NCI-H524 (cell line): ENCODE data around the gene CERS1.
A peak's percentile ranks its signal among the peaks of the same experiment; 100 is the strongest.

Source experiments
- DNase-seq, 2 experiments: peaks; one replicate each; lab custom pipeline; 2025; lab: John Stamatoyannopoulos, UW

Gene CERS1, protein sequence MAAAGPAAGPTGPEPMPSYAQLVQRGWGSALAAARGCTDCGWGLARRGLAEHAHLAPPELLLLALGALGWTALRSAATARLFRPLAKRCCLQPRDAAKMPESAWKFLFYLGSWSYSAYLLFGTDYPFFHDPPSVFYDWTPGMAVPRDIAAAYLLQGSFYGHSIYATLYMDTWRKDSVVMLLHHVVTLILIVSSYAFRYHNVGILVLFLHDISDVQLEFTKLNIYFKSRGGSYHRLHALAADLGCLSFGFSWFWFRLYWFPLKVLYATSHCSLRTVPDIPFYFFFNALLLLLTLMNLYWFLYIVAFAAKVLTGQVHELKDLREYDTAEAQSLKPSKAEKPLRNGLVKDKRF

DNA sequence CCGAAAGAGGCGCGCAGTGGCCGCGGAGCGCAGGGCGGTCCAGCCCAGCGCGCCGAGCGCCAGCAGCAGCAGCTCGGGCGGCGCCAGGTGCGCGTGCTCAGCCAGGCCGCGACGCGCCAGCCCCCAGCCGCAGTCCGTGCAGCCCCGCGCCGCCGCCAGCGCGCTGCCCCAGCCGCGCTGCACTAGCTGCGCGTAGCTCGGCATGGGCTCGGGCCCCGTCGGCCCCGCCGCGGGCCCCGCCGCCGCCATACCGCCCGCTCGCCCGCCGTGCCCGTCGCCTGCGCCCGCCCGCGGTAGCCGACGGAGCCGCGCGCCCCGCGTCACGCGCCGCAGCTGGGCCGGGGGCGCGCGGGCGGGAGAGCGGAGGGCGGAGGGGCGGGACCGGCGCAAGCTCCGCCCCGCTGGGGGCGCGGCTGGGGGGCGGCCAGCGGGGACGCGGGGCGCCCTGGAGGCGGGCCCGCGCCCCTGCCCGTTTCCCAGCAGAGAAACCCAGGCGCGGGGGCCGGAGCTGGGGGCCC is at the start of gene CERS1:
Gene CERS1, minus strand, starts transcription at position 335 of the 518 bp plus-strand sequence. Its CDS starts 86 bp downstream, at position 249.
- peak; percentile 15 to 54 for DNase-seq

DNA sequence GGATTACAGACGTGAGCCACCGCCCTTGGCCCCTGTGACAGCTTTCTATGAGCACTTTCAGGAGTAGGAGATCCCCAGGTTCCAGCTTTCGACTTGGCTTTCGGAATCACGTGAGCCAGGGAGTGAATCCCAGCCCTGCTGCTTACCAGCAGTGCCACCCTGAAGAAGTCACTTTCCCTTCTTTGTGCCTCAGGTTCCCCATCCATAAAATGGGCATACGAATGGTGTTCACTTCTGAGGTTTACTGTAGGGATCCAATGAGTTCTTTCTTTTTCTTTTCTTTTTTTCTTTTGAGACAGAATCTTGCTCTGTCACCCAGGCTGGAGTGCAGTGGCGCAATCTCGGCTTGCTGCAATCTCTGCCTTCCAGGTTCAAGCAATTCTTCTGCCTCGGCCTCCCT is 49.3 kb upstream of the CERS1 start:
- DNase-seq = no peak

DNA sequence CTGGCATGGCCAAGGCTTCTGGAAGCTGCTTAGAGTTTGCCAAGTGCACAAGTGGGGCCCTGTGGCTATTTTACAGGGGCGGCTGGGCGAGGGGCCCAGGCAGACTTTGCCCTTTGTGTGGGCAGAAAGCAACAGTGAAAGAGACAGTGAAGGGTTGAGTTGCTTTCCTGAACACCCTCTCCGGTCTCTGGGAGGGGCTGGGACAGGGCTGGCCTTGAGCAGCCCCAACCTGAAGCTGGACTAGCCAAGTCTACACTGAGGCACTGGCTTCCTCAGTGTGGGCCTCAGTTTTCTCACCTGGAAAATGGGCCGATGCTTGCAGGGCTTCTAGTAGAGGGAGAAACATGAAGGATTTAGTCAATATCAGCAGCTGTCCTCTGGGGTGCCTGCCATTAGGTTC is 47.5 kb upstream of the CERS1 start:
- DNase-seq = no peak

DNA sequence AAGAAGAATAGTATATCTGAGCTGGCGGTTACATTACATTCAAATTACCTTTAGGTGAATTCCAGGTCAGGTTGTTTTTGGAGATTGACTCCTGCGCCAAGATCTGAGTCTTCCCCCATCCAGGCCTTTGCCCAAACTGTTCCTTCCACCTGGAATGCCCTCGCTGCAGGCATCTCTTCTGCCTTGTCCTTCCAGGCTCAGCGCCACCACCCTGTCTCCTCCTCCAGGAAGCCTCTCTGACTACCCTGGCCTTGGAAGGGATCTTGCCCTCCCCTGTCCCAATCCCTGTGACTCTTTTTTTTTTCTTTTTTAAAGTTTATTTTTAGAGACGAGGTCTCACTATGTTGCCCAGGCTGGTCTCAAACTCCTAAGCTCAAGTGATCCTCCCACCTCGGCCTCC is 46.7 kb upstream of the CERS1 start:
- no peak for DNase-seq

DNA sequence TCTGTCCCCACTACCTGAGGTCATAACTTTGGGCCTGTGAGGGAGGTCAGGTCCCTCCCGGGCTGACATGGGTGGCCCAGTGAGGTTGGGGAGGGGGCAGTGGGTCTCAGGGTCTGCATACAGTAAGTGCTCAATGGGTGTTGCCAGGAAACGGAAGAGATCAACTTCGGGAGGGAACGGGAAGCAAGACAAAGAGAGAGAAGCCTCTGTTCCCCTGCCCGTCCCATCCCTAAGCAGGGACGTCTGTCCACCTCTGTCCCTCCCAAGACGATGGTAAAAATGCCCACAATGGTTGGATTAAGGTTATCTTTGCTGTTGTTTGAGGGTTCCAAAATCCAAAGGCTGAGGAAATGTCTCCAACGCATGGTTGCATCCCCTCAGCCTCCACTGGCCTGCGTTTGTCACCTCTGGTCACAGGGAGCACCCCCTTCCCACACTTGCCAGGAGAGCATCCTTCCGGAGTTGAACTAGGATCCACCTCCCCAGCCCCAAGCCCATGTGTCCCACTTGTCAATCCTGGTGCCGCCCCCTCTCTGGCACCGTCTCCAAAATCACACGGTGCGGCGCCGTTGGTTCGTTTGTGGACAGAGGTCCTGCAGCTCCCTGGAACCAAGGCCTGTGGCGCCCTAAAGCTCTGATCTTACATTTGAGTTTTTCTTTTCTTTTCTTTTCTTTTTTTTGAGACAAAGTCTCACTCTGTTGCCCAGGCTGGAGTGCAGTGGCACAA is 45.8 kb upstream of the CERS1 start:
- DNase-seq = peak in 1 of 2 experiments; percentile 17

DNA sequence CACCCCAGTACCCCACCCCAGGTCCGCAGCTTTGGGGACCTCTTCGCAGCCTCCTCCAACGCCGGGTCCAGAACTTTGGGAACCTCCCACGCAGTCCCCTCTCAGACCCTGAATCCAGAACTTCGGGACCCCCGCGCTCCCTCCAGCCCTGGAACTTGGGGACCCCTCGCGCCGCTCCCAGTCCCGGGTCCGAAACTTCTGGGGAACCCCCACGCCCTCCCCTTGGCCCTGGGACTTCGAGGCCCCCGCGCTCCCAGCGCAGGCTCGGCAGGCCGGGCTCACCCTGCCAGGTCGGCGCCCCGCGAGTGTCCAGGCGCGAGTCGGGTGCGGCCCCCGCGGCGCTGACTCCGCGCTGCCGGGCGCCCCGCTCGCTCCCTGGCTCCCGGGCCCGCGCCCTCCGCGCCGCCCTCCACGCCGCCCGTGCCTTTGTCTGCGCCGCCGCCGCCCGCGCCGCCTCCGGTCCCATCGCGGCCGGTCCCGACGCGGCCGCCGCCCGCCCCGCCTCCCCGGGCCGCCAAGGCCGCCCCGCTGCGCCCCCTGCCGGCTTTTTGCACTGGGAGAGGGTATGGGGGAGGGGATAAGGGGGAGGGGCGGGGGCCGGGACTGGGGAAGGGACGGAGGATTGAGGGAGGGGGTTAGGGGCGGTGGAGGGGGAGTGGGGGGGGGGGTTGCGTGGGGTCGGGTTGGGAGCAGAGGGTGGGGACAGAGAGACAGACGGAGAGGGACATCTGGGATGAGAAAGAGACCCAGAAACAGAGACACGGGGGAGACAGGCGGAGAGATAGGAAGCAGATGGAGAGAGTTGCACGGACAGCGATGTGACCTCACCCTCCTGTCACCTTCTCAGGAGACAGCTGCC is 45.0 kb upstream of the CERS1 start, which contains the start of gene HOMER3:
Gene HOMER3, minus strand, starts transcription at position 449 of the 859 bp plus-strand sequence. CDS start 2,235 bp downstream, outside the sequence.
- peak; percentile 48 to 76 for DNase-seq

DNA sequence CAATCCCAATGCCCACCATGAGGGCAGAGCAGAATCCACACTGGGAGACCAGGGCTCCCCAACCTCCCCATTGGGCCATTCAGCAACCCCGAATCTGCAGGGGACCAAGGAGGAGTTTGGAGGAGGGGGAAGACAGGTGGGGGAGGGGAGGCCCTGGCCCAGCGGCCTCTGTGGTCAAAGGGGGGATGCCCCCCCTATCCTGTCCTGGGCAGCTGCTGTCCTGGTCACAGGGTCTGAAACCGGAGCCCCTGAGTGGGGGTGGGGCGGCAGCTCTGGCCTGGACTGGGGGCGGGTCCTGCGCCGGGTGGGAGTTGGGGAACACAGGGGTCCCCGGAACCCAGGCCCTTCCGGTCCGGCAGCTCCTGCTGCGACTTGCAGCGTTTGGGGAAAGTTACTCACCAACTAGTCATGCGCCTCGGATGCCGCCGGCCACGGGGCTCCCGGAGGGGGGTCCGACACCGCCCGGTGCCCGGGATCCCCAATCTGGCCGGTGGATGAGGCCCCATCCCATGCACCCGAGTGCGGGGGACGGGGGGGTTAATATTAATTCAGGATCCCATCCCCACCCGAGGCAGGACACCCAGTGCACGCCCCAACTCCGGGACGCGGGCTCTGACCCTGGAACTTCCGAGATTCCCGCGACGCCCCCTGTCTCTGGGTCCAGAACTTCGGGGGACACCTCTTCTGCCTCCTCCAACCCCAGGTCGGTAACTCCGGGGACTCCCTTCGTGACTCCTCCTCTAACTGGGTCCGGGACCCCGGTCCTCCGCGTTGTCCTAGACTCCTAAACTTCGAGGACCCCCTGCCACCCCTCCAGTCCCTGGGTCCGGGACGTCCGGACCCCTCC is 44.2 kb upstream of the CERS1 start:
- no peak for DNase-seq

DNA sequence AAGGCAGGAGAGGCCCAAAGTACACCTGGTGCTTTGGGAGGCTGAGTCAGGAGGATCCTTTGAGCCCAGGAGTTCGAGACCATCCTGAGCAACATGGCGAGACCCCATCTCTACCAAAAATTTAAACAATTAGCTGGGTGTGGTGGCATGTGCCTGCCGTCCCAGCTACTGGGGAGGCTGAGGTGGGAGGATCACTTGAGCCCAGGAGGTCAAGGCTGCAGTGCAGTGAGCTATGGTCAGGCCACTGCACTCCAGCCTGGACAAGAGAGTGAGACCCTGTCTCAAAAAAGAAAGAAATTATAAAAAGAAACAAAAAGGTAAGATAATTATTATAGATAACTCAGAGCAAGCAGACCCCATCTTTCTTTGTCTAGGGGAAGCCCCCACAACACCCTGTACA is 43.2 kb upstream of the CERS1 start:
- no peak for DNase-seq

DNA sequence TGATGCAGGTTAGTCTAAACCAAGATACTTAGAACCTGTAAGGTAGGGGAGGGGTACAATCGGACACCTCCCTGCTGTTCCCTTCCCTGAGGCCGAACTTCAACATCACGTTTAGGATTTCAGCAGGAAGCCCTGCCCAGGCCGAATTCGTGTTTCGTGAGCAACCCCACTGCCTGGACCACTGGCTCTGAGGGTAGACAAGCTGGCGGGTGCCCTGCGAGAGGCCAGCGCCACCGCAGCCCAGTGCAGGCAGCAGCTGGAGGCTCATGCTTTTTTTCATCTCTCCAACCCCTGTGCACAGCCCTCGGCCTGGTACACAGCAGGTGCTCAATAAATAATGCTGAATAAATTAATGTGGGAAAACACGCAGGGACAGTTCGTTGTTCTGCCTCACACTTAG is 37.3 kb upstream of the CERS1 start:
- DNase-seq = no peak

DNA sequence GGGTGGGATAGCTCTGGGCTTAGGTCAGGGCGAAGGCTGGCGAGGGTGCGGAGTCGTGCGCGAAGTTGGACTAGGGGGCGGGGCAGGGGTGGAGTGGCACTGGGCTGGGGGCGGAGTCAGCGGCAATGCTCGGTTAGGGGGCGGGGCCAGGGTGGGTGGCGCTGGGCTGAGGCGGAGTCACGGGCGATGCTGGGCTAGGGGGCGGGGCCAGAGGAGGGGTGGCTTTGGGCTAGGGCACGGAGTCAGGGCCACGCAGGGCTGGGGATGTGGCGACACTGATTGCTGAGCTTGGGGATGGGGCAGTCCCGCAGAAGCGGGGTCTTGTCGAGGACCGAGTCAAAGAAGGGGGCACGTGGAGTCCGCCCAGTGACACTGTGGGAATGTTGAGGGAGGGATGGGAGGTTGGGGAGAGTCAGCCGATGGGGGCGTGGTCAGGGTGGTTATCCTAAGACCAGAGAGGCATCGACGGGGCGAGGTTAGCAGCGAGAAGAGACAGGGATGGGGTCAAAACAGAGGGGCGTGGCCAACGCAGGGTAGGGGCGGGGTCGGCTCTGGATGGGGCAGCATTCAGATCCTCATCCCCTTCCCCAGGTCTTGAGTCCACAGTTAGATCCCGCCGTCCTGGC is 36.4 kb upstream of the CERS1 start:
- no peak for DNase-seq

DNA sequence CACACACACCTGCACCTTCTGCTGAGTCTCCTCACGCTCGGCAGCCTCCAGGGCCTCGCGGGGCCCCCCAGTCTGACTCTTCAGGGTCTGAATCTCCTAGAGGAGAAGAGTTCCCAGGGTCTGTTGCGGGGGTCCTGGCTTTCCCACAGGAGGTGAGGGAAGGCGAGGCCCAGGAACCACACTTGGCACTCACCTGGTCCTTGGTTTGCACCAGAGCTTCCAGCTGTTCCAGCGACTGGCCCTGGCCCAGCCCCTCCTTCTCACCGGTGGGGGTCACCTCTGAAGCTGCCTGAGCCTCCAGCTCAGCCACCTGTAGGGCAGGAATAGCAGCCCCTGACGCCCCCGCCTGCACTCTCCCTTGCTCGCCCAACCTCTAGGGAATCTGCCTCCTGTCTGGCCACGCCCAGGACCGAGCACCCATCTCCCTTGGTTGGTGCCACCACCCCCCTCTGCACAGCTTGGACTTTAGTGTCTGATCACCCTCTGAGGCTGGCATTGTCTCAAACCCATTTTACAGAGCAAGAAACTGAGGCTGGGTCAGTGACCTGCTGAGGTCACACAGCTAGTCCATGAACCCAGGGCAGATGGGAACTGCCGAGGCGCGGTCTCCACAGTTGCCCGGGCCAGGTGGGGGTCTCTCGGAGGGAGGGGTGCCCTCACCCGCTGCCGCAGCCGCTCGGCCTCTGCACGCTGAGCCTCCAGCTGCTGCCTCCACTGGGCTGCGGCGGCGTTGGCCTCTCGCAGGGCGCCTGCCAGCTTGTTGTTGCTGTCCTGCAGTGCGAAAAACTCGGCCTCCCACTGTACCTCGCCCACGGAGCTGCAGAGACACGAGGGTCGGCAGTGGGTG is 35.6 kb upstream of the CERS1 start:
- no peak for DNase-seq

DNA sequence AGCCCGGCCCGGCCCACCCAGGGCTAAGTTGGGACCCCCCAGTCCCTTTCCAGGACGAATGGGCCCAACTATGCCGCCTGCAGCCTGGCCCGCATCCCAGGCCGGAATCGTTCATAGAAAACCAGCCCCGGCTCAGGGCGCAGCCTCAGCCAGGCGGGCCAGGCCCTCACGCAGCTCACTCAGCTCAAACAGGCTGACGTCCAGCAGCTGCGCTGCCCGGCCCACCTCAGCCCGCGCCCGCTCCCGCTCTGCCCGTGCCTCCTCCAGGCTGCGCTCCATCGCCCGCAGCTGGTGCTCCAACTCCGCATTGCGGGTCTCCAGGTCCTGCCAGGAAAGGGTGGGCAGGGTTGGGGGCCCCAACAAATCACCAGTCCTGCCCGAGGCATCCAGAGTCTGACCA is 33.4 kb upstream of the CERS1 start:
- no peak for DNase-seq

DNA sequence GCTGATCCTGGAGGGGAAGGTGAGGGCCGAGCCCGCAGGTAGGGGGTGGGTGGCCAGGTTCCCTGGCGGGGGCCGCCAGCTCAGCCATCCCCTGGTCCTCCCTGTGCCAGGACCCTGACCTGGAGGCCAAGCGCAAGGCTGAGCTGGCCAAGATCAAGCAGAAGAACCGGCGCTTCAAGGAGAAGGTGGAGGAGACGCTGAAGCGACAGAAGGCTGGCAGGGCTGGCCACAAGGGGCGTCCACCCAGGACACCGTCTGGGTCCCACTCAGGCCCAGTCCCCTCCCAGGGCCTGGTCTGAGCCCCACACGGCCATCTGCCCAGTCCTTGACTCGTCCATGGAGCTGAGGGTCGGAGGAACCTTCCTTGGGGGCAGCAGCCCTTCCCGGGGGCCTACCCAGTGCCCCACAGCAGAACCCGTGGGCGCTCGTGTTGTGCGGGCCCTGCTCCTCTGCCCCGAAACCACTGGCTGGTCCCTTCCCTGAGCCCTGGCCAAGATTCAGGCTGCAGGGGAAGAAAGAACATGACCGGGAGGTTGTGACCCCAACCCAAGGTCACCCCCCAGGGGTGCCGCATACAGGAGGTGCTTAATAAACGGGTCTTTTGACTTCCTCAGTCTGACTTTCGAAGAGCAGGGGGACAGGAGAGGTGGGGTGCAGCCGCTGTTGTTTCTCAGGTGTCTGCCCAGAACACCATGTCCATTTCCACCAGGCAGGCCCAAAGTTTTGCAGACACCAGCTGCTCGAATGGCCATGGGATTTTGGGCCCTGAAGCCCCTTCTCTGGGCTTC is 32.3 kb upstream of the CERS1 start:
- DNase-seq = no peak

DNA sequence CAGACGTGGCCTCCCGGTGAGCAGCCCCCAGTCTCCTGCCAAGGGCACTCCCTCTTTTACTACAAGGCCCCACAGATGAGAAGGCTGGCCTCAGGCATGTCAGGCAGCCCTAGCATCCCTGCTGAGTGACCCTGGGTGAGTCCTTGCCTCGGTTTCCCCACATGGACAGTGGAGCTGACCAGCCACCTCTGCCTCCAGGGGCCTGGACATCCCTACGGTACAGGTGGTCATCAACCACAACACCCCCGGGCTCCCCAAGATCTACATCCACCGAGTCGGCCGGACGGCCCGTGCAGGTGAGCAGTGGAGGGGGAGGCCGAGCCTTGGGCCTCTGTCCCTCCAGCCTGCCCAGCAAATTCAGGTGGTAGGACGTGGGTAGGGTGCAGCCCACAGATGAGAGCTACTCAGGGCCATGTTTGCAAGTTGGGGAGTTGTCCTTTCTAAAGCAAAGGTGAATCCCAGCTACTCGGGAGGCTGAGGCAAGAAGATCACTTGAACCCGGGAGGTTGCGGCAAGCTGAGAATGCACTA is 28.8 kb upstream of the CERS1 start:
- DNase-seq = no peak

DNA sequence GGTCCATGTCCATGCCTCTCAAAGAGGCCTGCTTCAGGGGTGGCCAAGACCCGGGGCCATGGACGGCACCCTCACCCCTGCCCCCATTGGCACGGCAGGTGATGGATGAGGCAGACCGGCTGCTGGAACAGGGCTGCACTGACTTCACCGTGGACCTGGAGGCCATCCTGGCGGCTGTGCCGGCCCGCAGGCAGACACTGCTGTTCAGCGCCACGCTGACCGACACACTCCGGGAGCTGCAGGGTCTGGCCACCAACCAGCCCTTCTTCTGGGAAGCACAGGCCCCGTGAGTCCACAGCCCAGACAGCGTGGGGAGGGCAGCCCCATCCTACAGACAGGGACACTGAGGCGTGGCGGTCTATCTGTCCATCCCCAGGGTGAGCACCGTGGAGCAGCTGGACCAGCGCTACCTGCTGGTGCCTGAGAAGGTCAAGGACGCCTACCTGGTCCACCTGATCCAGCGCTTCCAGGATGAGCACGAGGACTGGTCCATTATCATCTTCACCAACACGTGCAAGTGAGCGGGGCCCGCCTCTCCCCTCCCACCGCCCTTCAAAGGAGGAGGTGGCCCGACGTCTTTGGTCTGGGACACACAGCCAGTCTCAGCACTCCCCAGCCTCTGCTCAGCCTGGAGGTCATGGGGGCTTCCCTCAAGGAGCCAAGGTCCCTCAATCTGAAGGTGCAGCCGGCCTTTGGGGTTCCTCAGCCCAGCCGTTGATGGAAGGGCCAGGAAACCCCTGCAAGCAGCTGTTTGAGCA is 26.4 kb upstream of the CERS1 start:
- no peak for DNase-seq

DNA sequence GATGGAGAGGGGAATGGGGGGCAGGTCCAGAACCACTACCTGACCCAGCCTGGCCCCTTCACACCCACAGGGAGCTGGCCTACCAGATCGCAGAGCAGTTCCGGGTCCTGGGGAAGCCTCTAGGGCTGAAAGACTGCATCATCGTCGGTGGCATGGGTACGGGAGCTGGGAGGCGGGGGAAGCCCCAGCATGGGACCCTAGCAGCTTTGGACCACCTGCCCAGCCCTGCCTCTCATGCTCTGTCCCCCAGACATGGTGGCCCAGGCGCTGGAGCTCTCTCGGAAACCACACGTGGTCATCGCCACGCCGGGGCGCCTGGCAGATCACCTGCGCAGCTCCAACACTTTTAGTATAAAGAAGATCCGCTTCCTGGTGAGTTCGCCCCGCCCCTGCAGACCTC is 25.6 kb upstream of the CERS1 start:
- DNase-seq = no peak

DNA sequence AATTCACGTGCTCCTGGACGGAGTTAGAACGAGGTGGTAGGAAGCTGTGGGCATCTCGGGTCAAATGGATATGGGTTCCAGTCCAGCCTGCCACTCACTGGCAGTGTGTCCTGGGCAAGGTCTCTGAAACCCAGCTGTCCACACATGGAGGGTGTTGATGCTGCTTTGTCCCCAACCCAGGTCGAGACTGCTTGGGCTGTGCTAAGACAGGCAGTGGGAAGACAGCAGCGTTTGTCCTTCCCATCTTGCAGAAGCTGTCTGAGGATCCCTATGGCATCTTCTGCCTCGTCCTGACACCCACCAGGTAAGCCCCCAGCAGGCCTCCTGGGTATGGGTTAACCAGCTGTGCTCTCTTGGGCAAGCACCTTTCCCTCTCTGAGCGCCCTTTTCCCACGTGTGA is 24.4 kb upstream of the CERS1 start:
- DNase-seq = no peak

DNA sequence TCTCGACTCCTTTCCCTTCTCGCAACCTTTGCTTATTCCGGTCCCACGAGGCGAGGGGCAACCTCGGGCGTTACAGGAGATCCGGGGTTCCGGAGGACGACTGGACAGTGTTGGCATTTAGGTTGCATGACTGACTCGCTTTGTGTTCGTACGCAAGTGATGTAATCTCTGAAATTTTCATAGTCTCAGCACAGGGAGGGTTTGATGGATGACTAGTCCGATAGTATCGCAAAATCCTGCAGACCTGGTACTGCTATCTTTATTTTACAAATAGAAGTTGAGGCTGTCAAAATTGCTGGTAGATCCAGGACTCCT is 23.9 kb upstream of the CERS1 start:
- DNase-seq = no peak
